PC-9 (cell line): Measurements from ENCODE around the gene PCSK5. TPM values are rescaled to one million over a fixed set of nuclear protein-coding genes. Genes with fewer than 3 reads are reported as not detected.

Experiments
- BruUV-seq: library from RNA; stranded (reverse); fragments of 400-500 nt; replicated peaks from 2 replicates; lab custom pipeline; 2021; lab: Mats Ljungman, UMichigan
- CTCF ChIA-PET: fragments of 300-600 bp; sonication (Branson Sonifier 250); formaldehyde crosslinking; loops from one replicate; lab custom pipeline; 2022; ENCODE audit warnings: antibody characterized with exemption; lab: Charles Lee
- POLR2A ChIA-PET: fragments of 300-600 bp; sonication (Branson Sonifier 250); formaldehyde crosslinking; loops from one replicate; lab custom pipeline; 2022; ENCODE audit warnings: antibody characterized with exemption; ENCODE audit not compliant: unreplicated experiment; lab: Charles Lee
- DNase-seq, 2 experiments: peaks; one replicate each; pipeline versions ENCODE4 v3.0.0 to v3.0.0-alpha.2; 2015 to 2022; ENCODE audit warnings: mixed read lengths in 1 of 2
- H2AFZ ChIP-seq: fragments of 200-600 bp; sonication (generic); 2 replicates; pipeline ENCODE4 v1.8.1; 2017; ENCODE audit warnings: antibody characterized with exemption
- H3F3A ChIP-seq: fragments of 200-600 bp; sonication (generic); 2 replicates; pipeline ENCODE4 v1.8.1; 2017; ENCODE audit warnings: antibody characterized with exemption, mild to moderate bottlenecking, low read depth; ENCODE audit not compliant: insufficient read depth
- H3K27ac ChIP-seq: fragments of 200-600 bp; sonication (generic); 2 replicates; pipeline ENCODE4 v1.6.1; 2016; ENCODE audit warnings: mixed run types
- H3K27me3 ChIP-seq: fragments of 200-600 bp; sonication (generic); 2 replicates; pipeline ENCODE4 v1.6.1; 2016; ENCODE audit warnings: low read depth, mixed run types; ENCODE audit not compliant: insufficient read depth
- H3K36me3 ChIP-seq: fragments of 200-600 bp; sonication (generic); 2 replicates; pipeline ENCODE4 v1.6.1; 2016; ENCODE audit warnings: low read depth, mixed run types
- H3K4me1 ChIP-seq: fragments of 200-600 bp; sonication (generic); replicated peaks from 2 replicates; pipeline ENCODE4 v1.6.1; 2016; ENCODE audit warnings: mixed run types; ENCODE audit not compliant: insufficient read depth
- H3K4me2 ChIP-seq: fragments of 200-600 bp; sonication (generic); 2 replicates; pipeline ENCODE4 v1.6.1; 2017; ENCODE audit warnings: mixed run types
- H3K4me3 ChIP-seq: fragments of 200-600 bp; sonication (generic); 2 replicates; pipeline ENCODE4 v1.6.1; 2016; ENCODE audit warnings: mixed run types
- H3K79me2 ChIP-seq: fragments of 200-600 bp; sonication (generic); 2 replicates; pipeline ENCODE4 v1.6.1; 2017; ENCODE audit warnings: low read depth, mixed run types
- H3K9me2 ChIP-seq: fragments of 200-600 bp; sonication (generic); 2 replicates; pipeline ENCODE4 v1.8.1; 2017; ENCODE audit warnings: mild to moderate bottlenecking; ENCODE audit not compliant: insufficient read depth
- H3K9me3 ChIP-seq: fragments of 200-600 bp; sonication (generic); 2 replicates; pipeline ENCODE4 v1.8.1; 2016; ENCODE audit warnings: low read depth; ENCODE audit not compliant: insufficient read depth
- H4K20me1 ChIP-seq: fragments of 200-600 bp; sonication (generic); 2 replicates; pipeline ENCODE4 v1.8.1; 2017; ENCODE audit not compliant: insufficient read depth
- EZH2 ChIP-seq: fragments of 200-600 bp; sonication (generic); IDR thresholded peaks from 2 replicates; pipeline ENCODE4 v1.8.0; 2017; ENCODE audit warnings: antibody characterized with exemption, low read depth
- intact Hi-C: fragments of 100-400 bp; cut with micrococcal nuclease; formaldehyde crosslinking; loops from one replicate; pipeline ENCODE4 v1.10.0; 2022; ENCODE audit not compliant: unreplicated experiment
- total RNA-seq: library from RNA; stranded (reverse); gene quantifications from 2 replicates; pipeline ENCODE4 v1.2.3, GENCODE V29; 2021
- TF ChIP-seq, protein P1 (sequence below): fragments of 200-600 bp; sonication (generic); conservative IDR thresholded peaks from 2 replicates; pipeline ENCODE4 v1.6.1; 2017; ENCODE audit warnings: mixed run types, antibody characterized with exemption, mild to moderate bottlenecking, moderate library complexity

The PCSK5 gene
- total RNA-seq, 1 experiment from 2014 or later: 8.2 TPM

GRCh38 chr9:76155361-76155760 is 264.9 kb downstream of the PCSK5 start:
- H3K36me3 ChIP-seq: no peaks in the 10 kb centered on the region
- no peak for DNase-seq
- H3K4me3 ChIP-seq: no peak overlapping the region
- no peaks in the 10 kb centered on the region for H3K4me1 ChIP-seq
- H3K27me3 ChIP-seq: no peaks in the 10 kb centered on the region
- H3K9me3 ChIP-seq: no peaks in the 10 kb centered on the region
- no peak overlapping the region for H3K27ac ChIP-seq
- no peaks in the 10 kb centered on the region for H4K20me1 ChIP-seq
- no peaks in the 10 kb centered on the region for H3K79me2 ChIP-seq
- BruUV-seq: no TSS peak
- H3F3A ChIP-seq: no peaks in the 10 kb centered on the region
- H2AFZ ChIP-seq: no peak overlapping the region
- H3K9me2 ChIP-seq: no peaks in the 10 kb centered on the region
- intact Hi-C loops: loop anchor here (10.0 kb wide), 1 partner anchor 71 kb away; no protein-coding TSS in a partner anchor
- TF ChIP-seq, protein P1, sequence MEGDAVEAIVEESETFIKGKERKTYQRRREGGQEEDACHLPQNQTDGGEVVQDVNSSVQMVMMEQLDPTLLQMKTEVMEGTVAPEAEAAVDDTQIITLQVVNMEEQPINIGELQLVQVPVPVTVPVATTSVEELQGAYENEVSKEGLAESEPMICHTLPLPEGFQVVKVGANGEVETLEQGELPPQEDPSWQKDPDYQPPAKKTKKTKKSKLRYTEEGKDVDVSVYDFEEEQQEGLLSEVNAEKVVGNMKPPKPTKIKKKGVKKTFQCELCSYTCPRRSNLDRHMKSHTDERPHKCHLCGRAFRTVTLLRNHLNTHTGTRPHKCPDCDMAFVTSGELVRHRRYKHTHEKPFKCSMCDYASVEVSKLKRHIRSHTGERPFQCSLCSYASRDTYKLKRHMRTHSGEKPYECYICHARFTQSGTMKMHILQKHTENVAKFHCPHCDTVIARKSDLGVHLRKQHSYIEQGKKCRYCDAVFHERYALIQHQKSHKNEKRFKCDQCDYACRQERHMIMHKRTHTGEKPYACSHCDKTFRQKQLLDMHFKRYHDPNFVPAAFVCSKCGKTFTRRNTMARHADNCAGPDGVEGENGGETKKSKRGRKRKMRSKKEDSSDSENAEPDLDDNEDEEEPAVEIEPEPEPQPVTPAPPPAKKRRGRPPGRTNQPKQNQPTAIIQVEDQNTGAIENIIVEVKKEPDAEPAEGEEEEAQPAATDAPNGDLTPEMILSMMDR: no peak
- no peak for TF ChIP-seq EZH2
- CTCF ChIA-PET: no interaction called here
- no peak overlapping the region for H3K4me2 ChIP-seq
- POLR2A ChIA-PET: no interaction called here

DNA sequence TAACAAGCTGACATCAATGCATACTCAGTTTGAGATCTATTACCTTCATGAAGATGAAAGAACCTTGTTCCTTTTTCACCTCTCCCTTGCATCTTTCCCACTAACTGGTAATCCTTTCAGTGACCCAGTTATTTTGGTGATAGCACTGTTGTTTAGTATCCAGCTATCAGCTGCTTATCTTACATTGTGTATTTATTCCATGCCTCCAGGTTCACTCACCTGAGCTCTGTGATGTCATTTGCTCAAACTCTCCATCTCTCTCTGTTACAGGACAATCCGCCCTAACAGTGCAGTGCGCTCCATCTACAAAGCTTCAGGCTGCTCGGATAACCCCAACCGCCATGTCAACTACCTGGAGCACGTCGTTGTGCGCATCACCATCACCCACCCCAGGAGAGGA is 268.2 kb downstream of the PCSK5 start:
- no TSS peak for BruUV-seq
- no peaks in the 10 kb centered on the region for H3F3A ChIP-seq
- H3K27me3 ChIP-seq: no peaks in the 10 kb centered on the region
- ChIA-PET CTCF (no interaction called here), POLR2A (no interaction called here)
- H2AFZ ChIP-seq: no peak overlapping the region
- no peak overlapping the region for H3K4me2 ChIP-seq
- H3K79me2 ChIP-seq: no peaks in the 10 kb centered on the region
- H3K9me2 ChIP-seq: no peaks in the 10 kb centered on the region
- no peak for DNase-seq
- H3K9me3 ChIP-seq: no peaks in the 10 kb centered on the region
- H3K36me3 ChIP-seq: no peaks in the 10 kb centered on the region
- no peak overlapping the region for H3K4me3 ChIP-seq
- intact Hi-C loops: loop anchor here (10.0 kb wide), 1 partner anchor 74 kb away; no protein-coding TSS in a partner anchor
- no peaks in the 10 kb centered on the region for H3K4me1 ChIP-seq
- no peak overlapping the region for H3K27ac ChIP-seq
- no peak for TF ChIP-seq EZH2
- TF ChIP-seq, protein P1: no peak
- no peaks in the 10 kb centered on the region for H4K20me1 ChIP-seq

- Histone ChIP-seq H3F3A (no peaks in the 10 kb centered on the region), H4K20me1 (no peaks in the 10 kb centered on the region), H3K36me3 (no peaks in the 10 kb centered on the region), H3K27me3 (no peaks in the 10 kb centered on the region), H3K4me3 (no peak overlapping the region), H3K9me2 (no peaks in the 10 kb centered on the region), H3K27ac (no peak overlapping the region), H2AFZ (no peak overlapping the region), H3K9me3 (no peaks in the 10 kb centered on the region), H3K4me1 (no peaks in the 10 kb centered on the region), H3K79me2 (no peaks in the 10 kb centered on the region), H3K4me2 (no peak overlapping the region)
- CTCF ChIA-PET: no interaction called here
- POLR2A ChIA-PET: interaction anchor here (0.6 kb wide), 1 partner anchor 274 kb away, joined by 3 read pairs; no protein-coding TSS in a partner anchor
- no peak for TF ChIP-seq EZH2
- TF ChIP-seq, protein P1: no peak
- intact Hi-C loops: loop anchor here (10.0 kb wide), 1 partner anchor 75 kb away; no protein-coding TSS in a partner anchor
- no TSS peak for BruUV-seq
- DNase-seq: no peak
These were observed 268.9 kb downstream of the PCSK5 start for GRCh38 chr9:76159293-76159926.
